OCI-LY1 (cell line): Measurements from ENCODE around the gene GPRC5C.

ENCODE experiments used
- CTCF ChIP-seq: fragments of 200-600 bp; sonication (generic), shearing (Covaris generic); IDR thresholded peaks from 2 replicates; pipeline ENCODE4 v1.5.1; 2017; ENCODE audit warnings: mild to moderate bottlenecking, antibody characterized with exemption, low read length, moderate library complexity, mixed read lengths
- EZH2 ChIP-seq: fragments of 200-600 bp; sonication (generic), shearing (Covaris generic); IDR thresholded peaks from 2 replicates; pipeline ENCODE4 v1.8.0; 2017; ENCODE audit warnings: borderline replicate concordance, mixed run types, mild to moderate bottlenecking, antibody characterized with exemption, low read length, moderate library complexity, mixed read lengths

GRCh38 chr17:74491626-74492025 lies 59.7 kb downstream of the GPRC5C start:
- TF ChIP-seq CTCF (no peak), EZH2 (no peak)
